Pons (tissue), 1 donor: ENCODE data around the gene TBC1D4.

Source experiments
- DNase-seq: peaks from one replicate; pipeline ENCODE4 v3.0.0-alpha.2; 2016; ENCODE audit warnings: low spot score

TBC1D4 gene

GRCh38 chr13:75418186-75418843, 63.7 kb downstream of the TBC1D4 start:
- no peak for DNase-seq

DNA sequence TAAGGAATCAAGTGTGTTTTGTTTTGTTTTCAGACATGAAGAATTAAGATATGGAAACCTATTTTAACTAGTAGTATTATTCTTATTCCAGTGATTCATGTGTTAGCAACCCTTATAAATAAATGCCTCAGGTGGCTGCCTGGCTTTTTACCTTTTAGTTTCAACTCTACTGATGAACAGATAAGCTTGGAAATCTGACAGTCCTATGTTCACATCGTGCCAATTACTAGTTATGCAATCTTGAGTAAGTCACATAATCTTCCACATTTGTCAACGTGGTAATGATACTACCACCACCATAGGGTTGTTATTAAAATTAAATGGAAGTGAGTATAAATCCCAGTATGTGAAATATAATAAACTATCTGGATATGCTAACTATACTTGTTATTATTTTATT, 64.3 kb downstream of the TBC1D4 start:
- DNase-seq: no peak

DNA sequence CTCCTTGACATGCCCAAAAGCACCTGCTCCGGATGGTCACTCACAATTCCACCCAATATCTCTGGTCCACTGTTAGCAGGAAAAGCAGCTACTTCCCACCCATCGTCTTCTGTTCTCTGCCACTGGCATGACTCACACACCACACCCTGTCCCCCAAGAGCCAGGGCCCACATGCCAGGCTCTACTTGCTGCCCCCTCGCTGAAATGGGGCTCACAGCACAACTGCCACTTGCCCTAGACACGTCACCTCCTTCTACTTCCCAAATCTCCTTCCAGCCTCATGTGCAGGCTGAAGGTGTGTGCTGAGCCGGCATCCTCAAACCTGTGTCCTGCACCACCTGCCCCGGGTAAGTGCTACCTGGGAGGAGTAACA, 65.0 kb downstream of the TBC1D4 start:
- no peak for DNase-seq

GRCh38 chr13:75416327-75417011, 65.5 kb downstream of the TBC1D4 start:
- DNase-seq: no peak

GRCh38 chr13:75415694-75416093, 66.3 kb downstream of the TBC1D4 start:
- no peak for DNase-seq

DNA sequence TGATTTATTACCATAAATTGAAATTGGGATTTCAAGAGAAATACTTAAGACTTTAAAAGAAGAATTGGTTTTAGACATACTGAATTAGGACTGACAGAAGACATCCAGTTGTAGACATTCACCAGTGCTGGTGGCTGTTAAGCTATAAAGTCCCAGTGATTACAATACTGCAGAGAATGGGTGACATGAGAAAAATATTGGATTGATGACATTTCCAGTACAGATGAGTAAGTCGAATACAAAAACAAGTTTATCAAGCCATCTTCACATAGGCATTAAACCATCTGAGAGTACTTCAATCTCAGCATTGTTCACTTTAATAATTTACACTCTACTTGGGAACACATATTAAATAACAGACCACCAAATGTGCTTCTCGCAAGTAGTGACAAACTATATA, 66.8 kb downstream of the TBC1D4 start:
- no peak for DNase-seq

DNA sequence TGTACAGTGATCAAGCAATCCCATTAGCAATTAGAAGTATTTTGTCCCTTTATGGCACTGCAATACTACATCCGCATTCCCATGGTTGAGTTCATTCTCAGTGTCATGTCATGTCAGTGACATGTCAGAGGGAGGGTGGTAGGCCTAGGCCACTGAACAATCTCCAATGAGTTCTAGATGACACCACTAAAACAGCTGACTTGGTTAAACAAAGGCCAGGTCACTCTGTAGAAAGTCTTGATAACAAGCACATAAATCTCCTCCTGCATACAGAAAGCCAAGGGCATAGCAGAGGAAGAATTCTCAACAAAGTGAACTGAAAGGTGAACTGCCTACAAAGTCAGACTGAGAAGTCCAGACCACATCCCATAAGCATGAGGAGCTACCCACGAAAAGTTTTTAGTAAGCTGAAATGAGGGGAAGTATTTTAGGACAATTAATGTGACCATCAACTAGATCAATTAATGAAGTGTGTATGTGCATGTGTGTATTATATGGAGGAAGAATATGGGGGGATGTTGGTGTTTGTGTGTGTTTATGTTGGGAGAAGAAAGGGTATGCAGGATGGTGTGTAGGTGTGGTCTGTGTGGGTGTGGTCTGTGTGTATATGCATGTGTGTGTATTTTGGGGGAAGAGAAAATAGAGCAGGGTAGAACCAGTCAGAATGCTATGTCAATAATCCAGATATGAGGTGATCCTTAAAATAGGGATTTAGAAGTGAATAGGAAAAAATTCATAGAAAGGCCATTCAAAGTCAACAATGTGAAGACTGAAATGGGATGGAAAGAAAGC, 67.7 kb downstream of the TBC1D4 start:
- no peak for DNase-seq

DNA sequence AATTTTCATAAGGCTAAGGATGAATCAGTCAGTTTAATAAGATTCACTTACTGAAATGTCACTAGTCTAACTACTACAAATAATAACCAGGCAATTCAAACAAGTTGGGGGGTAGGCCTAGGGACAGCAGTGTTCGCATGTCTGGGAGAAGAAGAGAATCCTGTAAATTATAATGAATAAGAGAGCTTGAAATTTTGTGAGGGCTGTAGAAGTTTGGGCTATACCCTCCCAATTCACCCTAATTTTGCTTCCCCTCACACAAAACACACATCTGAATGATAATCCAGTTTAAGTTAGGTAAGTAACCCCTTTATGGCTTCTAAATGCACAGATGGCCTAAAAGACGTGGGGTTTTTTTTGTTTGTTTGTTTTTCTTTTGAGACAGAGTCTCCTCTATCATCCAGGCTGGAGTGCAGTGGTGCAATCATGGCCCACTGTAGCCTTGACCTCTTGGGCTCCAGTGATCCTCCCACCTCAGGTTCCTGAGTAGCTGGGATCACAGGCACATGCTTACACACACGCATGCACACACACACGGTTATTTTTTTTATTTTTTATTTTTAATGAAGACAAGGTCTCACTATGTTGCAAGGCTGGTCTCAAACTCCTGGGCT, 69.9 kb downstream of the TBC1D4 start:
- no peak for DNase-seq

DNA sequence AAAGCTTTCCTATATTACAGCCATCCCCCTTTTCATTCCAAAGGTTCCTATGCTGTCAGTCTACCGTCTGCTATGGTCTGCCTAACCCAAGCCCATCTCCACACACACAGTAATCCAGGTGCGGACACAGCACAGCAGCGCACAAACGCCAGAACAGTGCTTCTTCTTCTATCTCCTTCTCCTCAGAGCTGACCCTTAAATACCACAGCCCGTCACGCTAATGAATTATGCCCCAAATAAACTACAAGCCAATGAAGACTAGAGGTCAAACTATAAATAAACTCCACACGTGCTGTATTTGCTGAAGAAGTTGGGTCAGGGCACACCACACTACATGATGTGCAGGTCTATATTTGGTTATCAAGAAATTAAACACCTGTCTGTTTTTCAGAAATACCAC, 71.8 kb downstream of the TBC1D4 start:
- DNase-seq: no peak

DNA sequence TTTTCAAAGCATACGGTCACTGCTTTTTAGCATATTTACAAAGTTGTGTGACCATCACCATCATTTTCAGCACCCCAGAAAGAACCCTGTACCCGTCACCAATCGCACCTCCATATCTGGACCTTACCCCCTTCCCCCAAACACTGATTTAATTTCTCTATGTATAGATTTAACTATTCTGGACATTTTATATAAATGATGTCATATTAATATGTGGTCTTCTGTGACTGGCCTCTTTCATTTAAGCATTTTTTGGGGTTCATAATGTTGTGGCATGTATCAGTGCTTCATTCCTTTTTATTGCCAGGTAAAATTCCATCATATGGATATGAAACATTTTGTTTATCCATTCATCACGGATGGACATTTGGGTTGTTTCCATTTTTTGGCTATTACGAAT, 74.0 kb downstream of the TBC1D4 start:
- no peak for DNase-seq

- DNase-seq: no peak
Observed at GRCh38 chr13:75407473-75407872, 74.5 kb downstream of the TBC1D4 start.

DNA sequence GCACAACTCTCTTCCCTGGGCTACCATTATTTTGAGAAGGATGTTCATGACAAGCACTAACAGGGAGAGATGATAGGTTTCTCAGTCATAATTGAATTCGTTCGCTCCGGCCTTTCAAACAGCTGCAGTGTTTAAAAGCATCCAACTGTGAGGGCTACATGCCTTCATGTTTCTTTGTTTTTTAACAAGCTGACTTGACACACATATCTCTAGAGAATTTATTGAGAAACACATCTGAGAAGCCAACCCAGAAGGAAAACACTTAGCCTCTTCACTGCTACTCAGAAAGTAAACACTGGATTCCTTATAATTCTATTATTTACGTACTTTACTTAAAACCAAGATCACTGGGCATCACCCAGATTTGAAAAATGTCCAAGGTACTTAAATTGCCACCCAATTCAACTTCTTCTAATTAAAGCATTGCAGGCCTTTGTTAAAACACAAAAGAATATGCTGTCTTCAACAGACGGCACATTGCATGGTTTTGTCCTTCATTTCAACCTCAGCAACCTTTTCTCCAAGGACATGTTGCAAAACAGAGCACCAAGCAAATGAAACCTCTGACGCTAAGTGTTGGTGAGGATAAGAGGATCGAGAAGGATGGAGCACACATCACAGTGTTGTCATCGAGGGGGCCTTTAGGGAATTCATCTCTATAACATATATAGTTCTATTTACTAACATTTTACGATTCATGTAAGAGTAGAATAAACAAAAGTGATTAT, 75.8 kb downstream of the TBC1D4 start:
- DNase-seq: no peak

DNA sequence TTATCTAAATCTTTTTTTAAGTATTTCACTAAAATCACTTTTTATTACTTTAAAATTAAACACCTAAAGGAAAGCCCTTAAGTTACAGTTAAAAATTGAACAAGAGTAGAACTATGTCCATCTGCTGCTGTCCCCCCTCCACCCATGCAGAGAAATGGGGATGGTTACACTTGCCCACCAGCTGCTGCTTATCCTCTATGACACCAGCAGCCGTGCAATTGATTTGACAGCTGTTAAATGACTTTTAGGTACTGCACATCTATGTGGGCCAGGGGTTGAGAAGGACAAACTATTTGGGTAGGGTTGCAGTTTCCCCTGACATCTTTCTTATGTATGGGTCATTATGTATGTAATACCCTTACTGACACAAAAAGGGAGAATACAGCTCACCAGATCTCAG, 77.2 kb downstream of the TBC1D4 start:
- DNase-seq: no peak

DNA sequence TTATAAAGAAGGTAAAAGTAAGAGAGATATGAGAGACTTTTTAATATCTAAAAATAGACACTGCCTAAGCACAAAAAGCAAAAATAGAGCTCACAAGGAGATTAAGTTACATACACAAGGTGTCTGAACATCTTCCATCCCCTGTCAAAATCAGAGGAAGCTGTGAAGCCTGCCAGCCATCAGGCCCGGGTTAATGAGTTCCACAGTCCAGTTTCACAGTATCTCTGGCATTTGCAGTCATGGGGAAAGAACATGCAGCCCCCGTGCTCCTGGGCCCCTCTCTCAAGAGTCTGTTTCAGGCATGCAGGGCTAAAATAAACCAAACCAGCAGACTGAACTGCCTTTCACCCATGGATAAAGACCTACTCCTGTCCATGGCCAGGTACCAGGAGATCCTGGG, 79.2 kb downstream of the TBC1D4 start:
- peak; percentile 47 for DNase-seq

GRCh38 chr13:75400775-75401174, 81.2 kb downstream of the TBC1D4 start:
- DNase-seq: no peak

GRCh38 chr13:75399879-75400217, 82.1 kb downstream of the TBC1D4 start:
- no peak for DNase-seq

- no peak for DNase-seq
Observed at GRCh38 chr13:75399168-75399878, 82.6 kb downstream of the TBC1D4 start.

DNA sequence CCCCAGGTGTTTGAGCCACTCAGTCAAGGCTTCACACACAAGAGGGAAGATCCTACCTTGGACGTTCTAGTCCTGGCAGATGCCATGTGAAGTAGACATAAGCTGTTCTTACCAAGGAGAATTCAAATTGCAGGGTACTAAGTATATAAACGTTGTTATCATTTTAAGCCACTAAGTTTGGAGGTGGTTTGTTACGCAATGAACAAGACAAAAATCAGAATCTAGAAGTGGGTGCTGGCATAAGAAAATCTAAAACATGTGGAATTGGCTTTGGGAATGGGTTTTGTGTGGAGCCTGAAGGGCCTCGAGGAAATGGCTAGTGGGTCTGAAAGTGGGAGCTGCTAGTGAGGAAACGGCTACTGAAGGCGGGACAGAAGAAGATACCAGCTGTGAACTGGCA, 83.9 kb downstream of the TBC1D4 start:
- DNase-seq: no peak

DNA sequence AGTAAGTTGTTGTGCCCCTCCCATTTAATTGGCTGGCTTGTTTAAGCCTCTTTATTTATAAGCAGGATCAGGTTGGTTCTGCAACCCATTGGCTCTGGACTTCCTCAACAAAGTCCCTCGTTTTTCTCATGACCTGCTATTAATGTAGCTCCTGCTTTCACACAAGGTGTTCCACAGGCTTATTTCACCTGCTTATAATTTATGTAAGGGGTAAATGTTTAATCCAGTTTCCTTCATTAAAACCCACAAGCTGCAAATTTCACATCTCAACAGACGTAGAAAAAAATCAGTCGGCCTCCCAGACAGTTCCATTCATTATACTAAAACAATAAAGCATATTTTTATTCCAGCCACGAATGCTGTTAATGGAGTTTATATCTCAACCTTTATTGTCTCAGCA, 86.1 kb downstream of the TBC1D4 start:
- no peak for DNase-seq

GRCh38 chr13:75395066-75395465, 86.9 kb downstream of the TBC1D4 start:
- DNase-seq: peak; percentile 42

DNA sequence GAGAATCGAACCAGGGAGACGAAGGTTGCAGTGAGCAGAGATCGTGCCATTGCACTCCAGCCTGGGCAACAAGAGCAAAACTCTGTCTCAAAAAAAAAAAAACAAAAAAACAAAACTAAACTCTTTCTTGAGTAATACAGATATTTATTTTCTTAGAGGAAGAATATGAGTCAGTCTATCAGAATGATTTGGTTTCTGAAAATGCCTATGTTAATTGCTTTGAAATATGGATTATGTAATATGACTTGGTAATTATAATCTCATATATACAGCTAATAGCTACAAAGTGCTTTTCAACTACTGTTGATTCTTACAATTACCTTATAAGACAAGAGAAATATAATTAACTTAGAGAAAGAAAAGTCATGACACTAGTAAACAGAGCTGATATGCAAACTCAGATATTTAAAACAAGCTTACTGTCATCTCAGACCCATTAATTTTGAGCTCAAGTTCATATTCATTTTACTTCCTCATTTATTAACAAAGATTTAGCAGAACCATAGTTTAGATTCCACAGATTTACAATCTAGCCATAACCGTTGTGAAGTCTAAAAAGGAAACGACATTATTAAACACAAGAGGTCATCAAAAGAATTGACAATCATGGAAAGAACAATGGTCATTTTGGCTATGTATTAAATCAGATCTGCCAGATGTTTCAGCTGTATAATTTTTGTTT, 88.0 kb downstream of the TBC1D4 start:
- no peak for DNase-seq
